Measurements from ENCODE around the gene JAG1. TPM values are rescaled to one million over a fixed set of nuclear protein-coding genes. Genes with fewer than 3 reads are reported as not detected.
A peak's percentile ranks its signal among the peaks of the same experiment; 100 is the strongest.

JAG1 gene
- total and polyA plus RNA-seq, 2 donors (not counting 3 experiments of a cell fraction or from before 2014, with no cell fraction given) = 19.7 to 37.0 TPM

DNA sequence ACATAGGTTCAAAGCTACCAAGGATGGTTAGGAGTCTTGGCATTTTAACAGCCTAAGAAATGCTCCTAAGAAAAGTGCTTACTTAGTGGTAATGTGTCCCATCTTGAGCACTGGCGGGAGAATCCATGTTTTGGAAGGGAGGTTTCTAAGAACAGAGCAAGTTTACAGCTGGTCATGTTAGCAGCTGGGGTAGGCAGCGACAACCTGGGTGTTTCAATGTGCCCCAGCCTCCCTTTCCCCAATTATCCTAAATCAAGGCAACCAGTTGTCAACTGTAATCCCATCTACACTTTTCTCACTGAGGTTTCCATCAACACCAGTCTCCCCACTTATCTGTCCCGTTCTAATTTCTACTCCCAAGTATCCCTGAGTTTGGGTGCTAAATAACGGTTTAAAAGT is 1.6 kb upstream of the JAG1 start:
- H3K9me1 ChIP-seq (replicated peaks; ENCODE audit: control insufficient read depth, extremely low read depth, insufficient read depth, low read length) = no peaks in the 10 kb centered on the region
- H4K20me1 ChIP-seq (replicated peaks; ENCODE audit: control insufficient read depth, extremely low read depth, insufficient read depth, low read length) = no peaks in the 10 kb centered on the region
- no peak overlapping the region for H3K4me3 ChIP-seq (replicated peaks in 1 of 3; ENCODE audit: insufficient read depth in 1 of 3, low read depth in 1 of 3, low read length in 3 of 3)
- no peak overlapping the region for H3K27ac ChIP-seq (ENCODE audit: insufficient read depth, low read depth, low read length)
- H3K4me1 ChIP-seq (ENCODE audit: control insufficient read depth, extremely low read depth, insufficient read depth, low read length) = peaks cover 24% of the 10 kb centered on the region
- H3K27me3 ChIP-seq (ENCODE audit: control insufficient read depth in 2 of 2, insufficient read depth in 2 of 2, low read length in 2 of 2) = no peaks in the 10 kb centered on the region
- BruUV-seq (replicated peaks) = no TSS peak
- peak overlapping the region; percentile 79 for H3K4me2 ChIP-seq (ENCODE audit: insufficient read depth, low read length)
- no peak overlapping the region for H2AFZ ChIP-seq (ENCODE audit: low read depth, low read length)
- no peaks in the 10 kb centered on the region for H3K36me3 ChIP-seq (ENCODE audit: control insufficient read depth in 2 of 2, extremely low read depth in 1 of 2, insufficient read depth in 2 of 2, low read length in 2 of 2)
- ChIA-PET CTCF (interaction anchor here (0.6 to 6.0 kb wide), 17 partner anchors 20 to 869 kb away, joined by 3 to 55 read pairs (median 5); no protein-coding TSS in a partner anchor), POLR2A (no interaction called here)
- no peak overlapping the region for H3K9ac ChIP-seq (replicated peaks; ENCODE audit: extremely low read depth, insufficient read depth, low read length)
- intact Hi-C loops (cut with micrococcal nuclease) (loop anchor here (2.0 kb wide), 2 partner anchors 241 to 287 kb away; partner anchors contain the start of genes MKKS and SLX4IP), dilution Hi-C loops (cut with MboI; ENCODE audit: extremely low pct_ligation_motif_present, low sequenced_read_pairs) (no loop called here)
- no peak for DNase-seq (ENCODE audit: low read depth, low spot score)
- no peak for FAIRE-seq
- no peaks in the 10 kb centered on the region for H3K9me3 ChIP-seq (replicated peaks; ENCODE audit: control insufficient read depth, insufficient read depth, low read length)
- peaks cover 27% of the 10 kb centered on the region for H3K79me2 ChIP-seq (ENCODE audit: control insufficient read depth, insufficient read depth, low read length)
- TF ChIP-seq POLR2AphosphoS5 (IDR thresholded peaks at IDR 0.05; ENCODE audit: insufficient read depth, low read depth, low read length) = no peak
- TF ChIP-seq JUN (IDR thresholded peaks at IDR 0.05; ENCODE audit: borderline replicate concordance, insufficient read depth, insufficient read length, low read depth) = no peak
- TF ChIP-seq, protein P1, sequence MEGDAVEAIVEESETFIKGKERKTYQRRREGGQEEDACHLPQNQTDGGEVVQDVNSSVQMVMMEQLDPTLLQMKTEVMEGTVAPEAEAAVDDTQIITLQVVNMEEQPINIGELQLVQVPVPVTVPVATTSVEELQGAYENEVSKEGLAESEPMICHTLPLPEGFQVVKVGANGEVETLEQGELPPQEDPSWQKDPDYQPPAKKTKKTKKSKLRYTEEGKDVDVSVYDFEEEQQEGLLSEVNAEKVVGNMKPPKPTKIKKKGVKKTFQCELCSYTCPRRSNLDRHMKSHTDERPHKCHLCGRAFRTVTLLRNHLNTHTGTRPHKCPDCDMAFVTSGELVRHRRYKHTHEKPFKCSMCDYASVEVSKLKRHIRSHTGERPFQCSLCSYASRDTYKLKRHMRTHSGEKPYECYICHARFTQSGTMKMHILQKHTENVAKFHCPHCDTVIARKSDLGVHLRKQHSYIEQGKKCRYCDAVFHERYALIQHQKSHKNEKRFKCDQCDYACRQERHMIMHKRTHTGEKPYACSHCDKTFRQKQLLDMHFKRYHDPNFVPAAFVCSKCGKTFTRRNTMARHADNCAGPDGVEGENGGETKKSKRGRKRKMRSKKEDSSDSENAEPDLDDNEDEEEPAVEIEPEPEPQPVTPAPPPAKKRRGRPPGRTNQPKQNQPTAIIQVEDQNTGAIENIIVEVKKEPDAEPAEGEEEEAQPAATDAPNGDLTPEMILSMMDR (IDR thresholded peaks at IDR 0.05; ENCODE audit: extremely low read depth in 1 of 2, insufficient read depth in 1 of 2, low read depth in 1 of 2, low read length in 2 of 2) = no peak
- no peak for TF ChIP-seq FOS (IDR thresholded peaks at IDR 0.05; ENCODE audit: borderline replicate concordance, insufficient read depth, low read length)
- TF ChIP-seq, protein P2, sequence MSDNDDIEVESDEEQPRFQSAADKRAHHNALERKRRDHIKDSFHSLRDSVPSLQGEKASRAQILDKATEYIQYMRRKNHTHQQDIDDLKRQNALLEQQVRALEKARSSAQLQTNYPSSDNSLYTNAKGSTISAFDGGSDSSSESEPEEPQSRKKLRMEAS (IDR thresholded peaks at IDR 0.05; ENCODE audit: insufficient read depth, insufficient read length) = no peak
- TF ChIP-seq POLR2A (IDR thresholded peaks at IDR 0.05; ENCODE audit: low read depth, low read length) = no peak
- no peak for TF ChIP-seq GATA2 (IDR thresholded peaks at IDR 0.05; ENCODE audit: insufficient read depth, insufficient read length, low read depth, low read length)
- TF ChIP-seq MYC (IDR thresholded peaks at IDR 0.05; ENCODE audit: low read depth, low read length) = no peak
- TF ChIP-seq EZH2 (IDR thresholded peaks at IDR 0.05; ENCODE audit: borderline replicate concordance, low read depth, low read length, severe bottlenecking) = no peak

Measured in endothelial cell of umbilical vein (primary cell).